Mesendoderm (in vitro differentiated cells): Measurements from ENCODE around the gene ERO1A.

Experiments
- DNase-seq: peaks from one replicate; pipeline ENCODE4 v3.0.0; 2013
- H2AK5ac ChIP-seq: 2 replicates; pipeline ENCODE4 v1.6.1; 2013; ENCODE audit warnings: low read length, inconsistent platforms
- H2BK120ac ChIP-seq: 2 replicates; pipeline ENCODE4 v1.6.1; 2013; ENCODE audit warnings: low read depth, mild to moderate bottlenecking, low read length, moderate library complexity, mixed read lengths
- H2BK15ac ChIP-seq: replicated peaks from 2 replicates; pipeline ENCODE4 v1.6.1; 2013; ENCODE audit warnings: low read depth, mild to moderate bottlenecking, moderate library complexity
- H2BK5ac ChIP-seq: 2 replicates; pipeline ENCODE4 v1.6.1; 2013; ENCODE audit warnings: low read length, inconsistent platforms
- H3K18ac ChIP-seq: 2 replicates; pipeline ENCODE4 v1.6.1; 2013; ENCODE audit warnings: mild to moderate bottlenecking, low read length, mixed read lengths
- H3K23ac ChIP-seq: one replicate; pipeline ENCODE4 v1.6.1; 2013; ENCODE audit warnings: low read length
- H3K27ac ChIP-seq: 2 replicates; pipeline ENCODE4 v1.5.1; 2013; ENCODE audit warnings: low read depth, mild to moderate bottlenecking, inconsistent platforms, low read length, moderate library complexity
- H3K27me3 ChIP-seq: 2 replicates; pipeline ENCODE4 v1.6.1; 2013; ENCODE audit warnings: low read length, control low read depth, mild to moderate bottlenecking, inconsistent platforms; ENCODE audit not compliant: insufficient read depth, poor library complexity
- H3K36me3 ChIP-seq: 2 replicates; pipeline ENCODE4 v1.6.1; 2013; ENCODE audit warnings: low read length, inconsistent platforms; ENCODE audit not compliant: control insufficient read depth, insufficient read depth
- H3K4ac ChIP-seq: one replicate; pipeline ENCODE4 v1.6.1; 2013; ENCODE audit warnings: low read depth, mild to moderate bottlenecking, low read length, moderate library complexity
- H3K4me1 ChIP-seq: 2 replicates; pipeline ENCODE4 v1.6.1; 2013; ENCODE audit warnings: low read depth, low read length, inconsistent platforms; ENCODE audit not compliant: control insufficient read depth
- H3K4me2 ChIP-seq: 2 replicates; pipeline ENCODE4 v1.6.1; 2013; ENCODE audit warnings: low read length
- H3K4me3 ChIP-seq: 2 replicates; pipeline ENCODE4 v1.5.1; 2013; ENCODE audit warnings: mild to moderate bottlenecking, low read length
- H3K56ac ChIP-seq: one replicate; pipeline ENCODE4 v1.6.1; 2013; ENCODE audit warnings: low read length
- H3K79me1 ChIP-seq: 2 replicates; pipeline ENCODE4 v1.6.1; 2013; ENCODE audit warnings: low read length, inconsistent platforms
- H3K79me2 ChIP-seq: 2 replicates; pipeline ENCODE4 v1.6.1; 2013; ENCODE audit warnings: mild to moderate bottlenecking, low read length; ENCODE audit not compliant: control insufficient read depth, insufficient read depth
- H3K9ac ChIP-seq: 2 replicates; pipeline ENCODE4 v1.6.1; 2013; ENCODE audit warnings: low read length, inconsistent platforms
- H4K5ac ChIP-seq: one replicate; pipeline ENCODE4 v1.6.1; 2013; ENCODE audit warnings: low read length
- H4K8ac ChIP-seq: one replicate; pipeline ENCODE4 v1.6.1; 2013; ENCODE audit warnings: low read depth, mild to moderate bottlenecking, control low read depth, low read length, moderate library complexity
- WGBS: extraction: QIAGEN DNeasy Blood & Tissue Kit; methylation state at CpG from one replicate; pipeline ENCODE4 v1.1.7; 2013; ENCODE audit warnings: low lambda C conversion rate, missing lambda C conversion rate; ENCODE audit not compliant: insufficient coverage; ENCODE audit errors: extremely low coverage; 5-methylcytosine and 5-hydroxymethylcytosine counted together

Gene ERO1A

DNA sequence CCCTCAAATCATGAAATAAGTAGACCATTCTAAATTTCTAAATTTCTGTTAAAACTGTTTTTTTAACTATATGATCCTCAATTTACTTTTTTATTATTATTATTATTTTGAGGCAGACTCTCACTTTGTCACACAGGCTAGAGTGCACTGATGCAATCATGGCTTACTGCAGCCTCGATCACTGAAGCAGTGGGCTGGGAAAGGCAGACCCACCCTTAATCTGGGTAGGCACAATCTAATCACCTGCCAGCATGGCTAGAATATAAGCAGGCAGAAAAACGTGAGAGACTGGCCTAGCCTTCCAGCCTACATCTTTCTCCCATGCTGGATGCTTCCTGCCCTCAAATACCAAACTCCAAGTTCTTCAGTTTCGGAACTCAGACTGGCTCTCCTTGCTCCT, 2.3 kb downstream of the ERO1A start:
- Histone ChIP-seq H2BK5ac (no peak overlapping the region), H3K9ac (no peak overlapping the region), H3K4me3 (no peak overlapping the region), H3K36me3 (no peaks in the 10 kb centered on the region), H3K56ac (no peak overlapping the region), H4K5ac (no peak overlapping the region), H3K4me1 (no peaks in the 10 kb centered on the region), H3K79me1 (peaks cover 5% of the 10 kb centered on the region), H3K27ac (no peak overlapping the region), H2BK15ac (no peak overlapping the region), H2AK5ac (no peak overlapping the region), H3K23ac (no peak overlapping the region), H3K27me3 (no peaks in the 10 kb centered on the region), H3K79me2 (no peaks in the 10 kb centered on the region), H3K18ac (no peak overlapping the region), H3K4ac (no peak overlapping the region), H3K4me2 (no peak overlapping the region), H4K8ac (no peak overlapping the region), H2BK120ac (no peak overlapping the region)
- DNase-seq: no peak
- WGBS: no CpG with 5 or more reads among the region's 3 CpGs

DNA sequence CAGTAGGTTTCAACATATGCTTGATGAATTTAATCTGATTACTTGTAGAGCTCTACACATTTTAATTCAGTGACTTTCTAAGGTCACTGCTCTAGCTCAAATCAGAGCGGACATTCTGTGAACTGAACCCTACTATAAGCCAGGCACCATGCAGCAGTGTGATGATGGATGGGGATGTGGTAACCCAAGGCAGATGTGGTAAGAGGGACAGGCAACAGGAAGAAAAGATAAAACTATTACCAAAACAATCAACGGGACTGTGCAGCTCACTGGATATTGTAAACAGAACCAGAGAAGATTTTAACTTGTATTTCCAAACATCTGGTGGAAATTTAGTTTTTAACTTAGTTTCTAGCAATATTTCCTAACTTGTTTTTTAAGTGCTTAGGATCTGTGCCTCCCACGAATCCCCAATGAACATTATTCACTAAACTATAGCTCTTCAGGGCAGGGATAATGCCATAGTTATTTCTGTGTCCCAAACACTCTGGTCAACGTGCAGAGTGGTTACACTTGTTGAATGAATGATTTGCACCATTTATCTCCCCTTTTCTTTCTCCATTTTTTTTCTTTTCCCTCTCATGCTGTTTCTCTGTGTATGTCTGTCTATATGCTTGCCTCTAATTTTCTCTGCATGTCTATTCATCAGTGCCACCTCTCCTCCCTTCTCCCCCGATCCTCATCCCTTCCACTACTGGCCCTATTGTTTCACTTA, 3.0 kb downstream of the ERO1A start:
- Histone ChIP-seq H3K27ac (no peak overlapping the region), H2BK15ac (no peak overlapping the region), H3K4me2 (no peak overlapping the region), H3K27me3 (no peaks in the 10 kb centered on the region), H3K23ac (no peak overlapping the region), H3K4me1 (no peaks in the 10 kb centered on the region), H3K18ac (no peak overlapping the region), H4K8ac (no peak overlapping the region), H2BK5ac (no peak overlapping the region), H3K79me2 (no peaks in the 10 kb centered on the region), H3K4me3 (no peak overlapping the region), H2BK120ac (no peak overlapping the region), H3K56ac (no peak overlapping the region), H3K9ac (no peak overlapping the region), H2AK5ac (no peak overlapping the region), H3K36me3 (no peaks in the 10 kb centered on the region), H3K79me1 (peaks cover 5% of the 10 kb centered on the region), H4K5ac (no peak overlapping the region), H3K4ac (no peak overlapping the region)
- DNase-seq: no peak
- no CpG with 5 or more reads among the region's 5 CpGs for WGBS

DNA sequence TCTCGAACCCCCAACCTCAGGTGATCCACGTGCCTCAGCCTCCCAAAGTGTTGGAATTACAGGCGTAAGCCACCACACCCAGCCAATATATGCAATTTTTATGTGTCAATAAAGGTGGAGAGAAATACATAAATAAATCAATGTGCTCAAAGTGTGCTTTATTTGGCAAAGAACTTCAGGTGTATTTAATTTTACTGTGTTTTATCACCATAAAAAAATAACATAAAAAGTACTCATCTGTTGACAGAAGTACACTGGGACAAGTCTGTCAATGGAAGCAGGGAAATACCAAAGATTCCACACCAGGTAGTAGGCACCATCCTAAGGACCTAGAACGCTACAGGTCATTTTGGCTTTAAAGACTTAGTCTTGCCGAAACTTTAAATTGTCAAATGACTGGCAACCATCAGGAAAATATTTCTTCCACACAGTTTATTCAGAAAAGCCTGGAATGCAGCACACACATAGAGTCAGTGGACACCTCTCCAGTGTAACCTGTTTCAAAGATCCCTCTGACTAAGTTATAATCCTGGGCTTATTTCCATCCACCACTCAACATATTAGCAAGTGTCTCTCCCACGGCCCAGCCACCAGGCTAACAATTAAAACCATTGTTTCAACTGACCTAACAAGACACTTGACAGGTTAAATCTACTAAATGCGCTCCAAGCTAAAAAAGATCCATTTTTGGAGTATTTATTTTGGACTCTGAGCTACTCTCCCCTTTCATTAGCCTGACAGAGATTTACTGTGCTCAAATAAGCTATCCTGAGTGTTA, 4.2 kb downstream of the ERO1A start:
- no peak overlapping the region for H3K4ac ChIP-seq
- no peak overlapping the region for H4K5ac ChIP-seq
- H3K4me2 ChIP-seq: no peak overlapping the region
- no peak overlapping the region for H4K8ac ChIP-seq
- no peaks in the 10 kb centered on the region for H3K4me1 ChIP-seq
- no peak overlapping the region for H3K56ac ChIP-seq
- no peaks in the 10 kb centered on the region for H3K27me3 ChIP-seq
- no peak overlapping the region for H3K18ac ChIP-seq
- DNase-seq: no peak
- H3K27ac ChIP-seq: no peak overlapping the region
- H2BK120ac ChIP-seq: no peak overlapping the region
- H3K4me3 ChIP-seq: no peak overlapping the region
- no peak overlapping the region for H2BK15ac ChIP-seq
- peaks cover 6% of the 10 kb centered on the region for H3K79me1 ChIP-seq
- H3K79me2 ChIP-seq: no peaks in the 10 kb centered on the region
- no peak overlapping the region for H3K23ac ChIP-seq
- no CpG with 5 or more reads among the region's 7 CpGs for WGBS
- H3K36me3 ChIP-seq: no peaks in the 10 kb centered on the region
- no peak overlapping the region for H3K9ac ChIP-seq
- no peak overlapping the region for H2AK5ac ChIP-seq
- no peak overlapping the region for H2BK5ac ChIP-seq

DNA sequence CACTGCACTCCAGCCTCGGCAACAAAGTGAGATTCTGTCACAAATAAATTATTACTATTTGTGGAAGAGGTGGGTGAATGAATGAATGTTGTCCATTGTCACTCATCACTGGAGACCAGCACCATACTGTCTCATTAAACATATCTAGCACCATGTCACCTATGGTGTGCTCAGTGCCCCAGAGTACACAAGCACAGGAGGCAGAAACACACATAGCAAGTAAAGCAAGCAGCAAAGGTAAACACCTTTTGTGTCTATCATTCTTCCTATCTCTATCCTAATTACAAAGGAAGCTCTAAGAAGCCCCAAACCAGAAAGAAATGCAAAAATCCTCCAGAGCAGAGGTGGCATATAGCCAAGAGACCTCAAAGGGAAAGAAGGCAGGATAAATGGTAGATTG, 9.2 kb downstream of the ERO1A start:
- H3K27me3 ChIP-seq: no peaks in the 10 kb centered on the region
- H3K27ac ChIP-seq: no peak overlapping the region
- no peak overlapping the region for H4K8ac ChIP-seq
- no peak overlapping the region for H3K4me3 ChIP-seq
- no peak overlapping the region for H3K4me2 ChIP-seq
- H2AK5ac ChIP-seq: no peak overlapping the region
- peaks cover 5% of the 10 kb centered on the region for H3K79me1 ChIP-seq
- H4K5ac ChIP-seq: no peak overlapping the region
- no peak overlapping the region for H3K18ac ChIP-seq
- no peaks in the 10 kb centered on the region for H3K36me3 ChIP-seq
- H3K79me2 ChIP-seq: peaks cover 3% of the 10 kb centered on the region
- H3K4me1 ChIP-seq: peaks cover 3% of the 10 kb centered on the region
- H2BK5ac ChIP-seq: no peak overlapping the region
- no peak for DNase-seq
- no CpG with 5 or more reads among the region's 1 CpG for WGBS
- no peak overlapping the region for H3K4ac ChIP-seq
- H3K56ac ChIP-seq: no peak overlapping the region
- no peak overlapping the region for H3K9ac ChIP-seq
- H2BK15ac ChIP-seq: no peak overlapping the region
- H2BK120ac ChIP-seq: no peak overlapping the region
- H3K23ac ChIP-seq: no peak overlapping the region

DNA sequence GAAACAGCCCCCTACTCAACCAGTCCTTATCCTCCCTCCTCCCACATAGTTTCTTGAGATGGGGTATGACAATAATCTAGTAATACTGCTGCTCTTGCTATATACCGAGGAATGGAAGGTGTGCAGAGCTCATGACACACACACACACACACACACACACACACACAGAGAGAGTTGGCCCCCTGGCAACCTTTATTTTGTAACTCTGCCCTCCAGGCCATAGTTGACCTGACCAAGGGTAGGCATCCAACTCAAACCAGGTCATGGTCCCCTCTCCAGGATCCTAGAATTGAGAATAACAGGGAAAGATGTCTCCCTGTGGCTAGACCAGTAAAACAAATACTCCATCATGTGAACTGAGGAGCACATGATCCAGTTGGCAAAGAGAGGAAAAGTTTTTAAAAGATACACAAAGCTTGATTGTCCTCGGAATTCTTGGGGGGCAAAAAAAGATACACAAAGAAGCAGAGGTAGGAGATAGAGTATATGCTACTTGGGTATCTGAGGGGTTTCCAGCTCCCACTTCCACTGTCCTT, 11.3 kb downstream of the ERO1A start:
- Histone ChIP-seq H3K4me3 (no peak overlapping the region), H3K4me1 (peaks cover 3% of the 10 kb centered on the region), H2BK5ac (no peak overlapping the region), H4K5ac (no peak overlapping the region), H3K27ac (no peak overlapping the region), H3K4ac (no peak overlapping the region), H3K4me2 (no peak overlapping the region), H2AK5ac (no peak overlapping the region), H2BK120ac (no peak overlapping the region), H2BK15ac (no peak overlapping the region), H3K79me2 (peaks cover 3% of the 10 kb centered on the region), H4K8ac (no peak overlapping the region), H3K23ac (no peak overlapping the region), H3K56ac (no peak overlapping the region), H3K27me3 (no peaks in the 10 kb centered on the region), H3K36me3 (no peaks in the 10 kb centered on the region), H3K9ac (no peak overlapping the region), H3K79me1 (peaks cover 4% of the 10 kb centered on the region), H3K18ac (no peak overlapping the region)
- DNase-seq: no peak
- no CpG with 5 or more reads among the region's 2 CpGs for WGBS
